Naive thymus-derived CD4-positive, alpha-beta T cell (primary cell): Measurements from ENCODE around the gene JKAMP. TPM values are rescaled to one million over a fixed set of nuclear protein-coding genes. Genes with fewer than 3 reads are reported as not detected.
"Not testable (repeated sequence)": the region's sequence is repeated elsewhere in the genome, so short reads cannot be mapped to it uniquely, and the experiment has no call there.

Source experiments
- ATAC-seq: fragments of 150-1000 bp; cut with Tn5 transposase; 2 replicates; pipeline ENCODE4 v1.10.0; 2021; ENCODE audit warnings: mild to moderate bottlenecking, moderate library complexity
- CTCF ChIA-PET: fragments of 350-600 bp; sonication (Branson Sonifier 250); formaldehyde crosslinking; loops from one replicate; lab custom pipeline; 2021; ENCODE audit warnings: antibody characterized with exemption; lab: Charles Lee
- POLR2A ChIA-PET: fragments of 350-600 bp; sonication (Branson Sonifier 250); formaldehyde crosslinking; loops from one replicate; lab custom pipeline; 2021; ENCODE audit warnings: antibody characterized with exemption, inconsistent platforms; lab: Charles Lee
- DNase-seq, 9 donors: peaks; one replicate each; pipeline versions ENCODE4 v3.0.0 to v3.0.0-alpha.2; 2020 to 2022; ENCODE audit warnings: mixed read lengths in 1 of 9
- H3K27ac ChIP-seq: one replicate; pipeline ENCODE4 v1.7.0; 2013; ENCODE audit warnings: mild to moderate bottlenecking, low read depth, low read length, moderate library complexity
- H3K27me3 ChIP-seq, 2 donors: one replicate each; pipeline ENCODE4 v1.7.0; 2013; ENCODE audit warnings: low read length in 2 of 2, mild to moderate bottlenecking in 2 of 2, moderate library complexity in 2 of 2; ENCODE audit not compliant: control insufficient read depth in 2 of 2, insufficient read depth in 2 of 2
- H3K36me3 ChIP-seq, 3 experiments: 1 replicate in 2 of 3; 2 replicates in 1 of 3; pipeline ENCODE4 v1.7.0; 2013; ENCODE audit warnings: low read length in 3 of 3, mild to moderate bottlenecking in 3 of 3, moderate library complexity in 1 of 3; ENCODE audit not compliant: insufficient read depth in 3 of 3, control insufficient read depth in 2 of 3
- H3K4me1 ChIP-seq, 2 donors: one replicate each; pipeline ENCODE4 v1.7.0; 2013; ENCODE audit warnings: low read length in 2 of 2, mild to moderate bottlenecking in 2 of 2, moderate library complexity in 1 of 2; ENCODE audit not compliant: control insufficient read depth in 2 of 2, insufficient read depth in 2 of 2
- H3K4me3 ChIP-seq: 2 replicates; pipeline ENCODE4 v1.7.0; 2013; ENCODE audit warnings: mild to moderate bottlenecking, low read length
- H3K9me3 ChIP-seq, 3 experiments: 1 replicate in 2 of 3; 2 replicates in 1 of 3; pipeline ENCODE4 v1.7.0; 2013; ENCODE audit warnings: low read length in 3 of 3; ENCODE audit not compliant: control insufficient read depth in 2 of 3
- H3K27ac Mint-ChIP-seq, 9 donors: one replicate each; pipeline ENCODE4 v1.8.0; 2020 to 2022; ENCODE audit warnings: mixed read lengths in 9 of 9, mild to moderate bottlenecking in 8 of 9, moderate library complexity in 5 of 9, inconsistent platforms in 2 of 9
- H3K27me3 Mint-ChIP-seq, 5 donors: one replicate each; pipeline ENCODE4 v1.8.0; 2021 to 2022; ENCODE audit warnings: mixed read lengths in 5 of 5, mild to moderate bottlenecking in 1 of 5
- H3K36me3 Mint-ChIP-seq, 5 donors: one replicate each; pipeline ENCODE4 v1.8.0; 2020 to 2022; ENCODE audit warnings: mixed read lengths in 5 of 5, mild to moderate bottlenecking in 3 of 5, inconsistent platforms in 1 of 5
- H3K4me1 Mint-ChIP-seq, 7 donors: one replicate each; pipeline ENCODE4 v1.8.0; 2020 to 2022; ENCODE audit warnings: mixed read lengths in 7 of 7, mild to moderate bottlenecking in 3 of 7, inconsistent platforms in 1 of 7
- H3K4me3 Mint-ChIP-seq, 10 donors: one replicate each; pipeline ENCODE4 v1.8.0; 2020 to 2022; ENCODE audit warnings: mild to moderate bottlenecking in 10 of 10, mixed read lengths in 10 of 10, moderate library complexity in 6 of 10, inconsistent platforms in 2 of 10
- H3K9me3 Mint-ChIP-seq, 11 donors: one replicate each; pipeline ENCODE4 v1.8.0; 2020 to 2022; ENCODE audit warnings: mixed read lengths in 11 of 11, mild to moderate bottlenecking in 4 of 11, inconsistent platforms in 1 of 11, moderate library complexity in 1 of 11
- intact Hi-C, 2 donors: fragments of 100-400 bp; cut with micrococcal nuclease; formaldehyde crosslinking; loops; one replicate each; pipeline ENCODE4 v1.15.1; 2023
- polyA plus RNA-seq, 2 donors: library from polyadenylated mRNA; unstranded; fragments of 300-500 nt; fragmentation: Illumina TruSeq; gene quantifications; one replicate each; pipeline ENCODE4 v1.2.3, GENCODE V29; 2021
- total RNA-seq, 6 experiments: library from RNA in 5 of 6; stranded (reverse) in 5 of 6; gene quantifications; 1 replicate in 5 of 6; 2 replicates in 1 of 6; pipeline ENCODE4 v1.2.3 and lab custom pipeline; 2021 to 2026

JKAMP gene
- total RNA-seq (10 to 100 TPM; 12.2 to 33.7 (median 32.5) TPM), polyA plus RNA-seq (10 to 100 TPM; 39.1 to 54.1 TPM), total RNA-seq (lab: John Stamatoyannopoulos, UW) (13.2 reads per million, percentile 41 among the genes with 10 or more reads in this experiment)

DNA sequence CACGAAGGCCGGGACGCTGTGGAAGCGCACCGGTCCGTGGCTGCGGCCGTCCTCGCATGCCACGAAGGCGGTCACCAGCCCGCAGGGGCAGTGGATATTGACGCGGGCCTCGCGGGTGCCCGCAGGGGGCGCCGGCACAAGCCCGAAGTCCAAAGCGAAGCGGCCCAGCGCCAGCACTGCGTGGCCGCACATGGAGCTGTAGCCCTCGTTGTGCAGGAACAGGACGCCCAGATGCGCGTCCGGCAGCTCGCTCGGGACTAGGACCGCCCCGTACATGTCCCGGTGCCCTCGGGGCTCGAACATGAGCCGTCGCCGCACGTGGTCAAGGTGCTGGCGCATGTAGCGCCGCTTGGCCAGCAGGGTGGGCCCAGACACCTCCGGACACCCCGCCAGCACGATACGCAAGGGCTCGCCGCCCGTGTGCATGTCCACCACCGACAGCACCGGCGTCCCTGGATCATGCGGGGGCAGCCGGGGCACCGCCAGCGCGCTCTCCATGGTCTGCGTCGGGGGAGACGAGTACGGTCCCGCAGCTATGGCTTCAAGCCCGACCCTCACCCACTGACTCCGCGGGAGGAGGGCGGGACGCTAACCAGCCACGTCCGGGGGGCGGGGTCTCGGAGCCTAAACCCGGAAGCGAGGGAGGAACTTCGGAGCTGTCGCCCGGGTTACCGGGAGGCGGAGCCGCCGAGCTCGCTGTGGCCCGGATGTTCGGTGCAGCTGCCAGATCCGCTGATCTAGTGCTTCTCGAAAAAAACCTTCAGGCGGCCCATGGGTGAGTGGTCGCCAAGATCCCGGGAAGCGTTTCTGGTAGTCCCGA lies at the start of gene JKAMP, which contains the start of gene L3HYPDH:
Gene JKAMP (plus strand): TSS at position 699 of the 820 bp plus-strand sequence. CDS start 73 bp downstream, at position 772.
Gene L3HYPDH (minus strand): TSS at position 590 of the 820 bp plus-strand sequence. CDS start 92 bp downstream, at position 498.
- intact Hi-C loops = loop anchor here (1.0 to 10.0 kb wide), 23 partner anchors 17 to 1498 kb away; partner anchors contain the start of genes CCDC175 (in 2 of the 2), DAAM1 (in 2 of the 2), DACT1 (in 2 of the 2) and KIAA0586 (in 2 of the 2)
- Histone ChIP-seq H3K9me3 (no peaks in the 10 kb centered on the region), H3K36me3 (peaks cover 0 to 20% (median 0%) of the 10 kb centered on the region in 3 experiments), H3K4me3 (peak within 1 kb of the TSS; percentile 81), H3K27ac (peak within 1 kb of the TSS; percentile 84), H3K27me3 (no peaks in the 10 kb centered on the region), H3K4me1 (peaks cover 18 to 20% of the 10 kb centered on the region in 2 donors)
- ChIA-PET CTCF (interaction anchor here (1.0 kb wide), 1 partner anchor 21 kb away, joined by 3 read pairs; no protein-coding TSS in a partner anchor), POLR2A (interaction anchor here (0.6 to 3.2 kb wide), 12 partner anchors 8 to 1284 kb away, joined by 3 to 34 read pairs (median 4); partner anchors contain the start of genes ACTR10, ARID4A, DAAM1 and GPR135)
- peak within 1 kb of the TSS; percentile 85 to 96 (median 94) for H3K27ac Mint-ChIP-seq
- ATAC-seq (peak; percentile 97), DNase-seq (peak; percentile 93 to 98 (median 97))
- H3K27me3 Mint-ChIP-seq = no peaks in the 10 kb centered on the region
- no peaks in the 10 kb centered on the region for H3K9me3 Mint-ChIP-seq
- peaks cover 1 to 18% (median 13%) of the 10 kb centered on the region in 5 donors for H3K36me3 Mint-ChIP-seq
- peak within 1 kb of the TSS; percentile 89 to 98 (median 96) for H3K4me3 Mint-ChIP-seq
- H3K4me1 Mint-ChIP-seq = peaks cover 43 to 82% (median 76%) of the 10 kb centered on the region in 7 donors

- Mint-ChIP-seq H3K9me3 (no peaks in the 10 kb centered on the region), H3K4me3 (no peak overlapping the region), H3K36me3 (no peaks in the 10 kb centered on the region), H3K27me3 (no peaks in the 10 kb centered on the region), H3K27ac (no peak overlapping the region), H3K4me1 (no peaks in the 10 kb centered on the region)
- DNase-seq (no peak), ATAC-seq (no peak)
- Histone ChIP-seq H3K36me3 (no peaks in the 10 kb centered on the region), H3K27ac (no peak overlapping the region), H3K9me3 (no peaks in the 10 kb centered on the region), H3K27me3 (no peaks in the 10 kb centered on the region), H3K4me3 (no peak overlapping the region), H3K4me1 (no peaks in the 10 kb centered on the region)
- POLR2A ChIA-PET = no interaction called here
- intact Hi-C loops = no loop called here
- CTCF ChIA-PET = no interaction called here
These were observed 49.2 kb upstream of the JKAMP start for GRCh38 chr14:59435101-59435500.

GRCh38 chr14:59435987-59436386 lies 48.3 kb upstream of the JKAMP start:
- Mint-ChIP-seq H3K4me3 (no peak overlapping the region), H3K9me3 (no peaks in the 10 kb centered on the region), H3K4me1 (no peaks in the 10 kb centered on the region), H3K27me3 (peaks cover 0 to 5% (median 0%) of the 10 kb centered on the region in 5 donors), H3K36me3 (no peaks in the 10 kb centered on the region), H3K27ac (no peak overlapping the region)
- H3K27me3 ChIP-seq = no peaks in the 10 kb centered on the region
- no peaks in the 10 kb centered on the region for H3K36me3 ChIP-seq
- no peaks in the 10 kb centered on the region for H3K9me3 ChIP-seq
- POLR2A ChIA-PET = no interaction called here
- CTCF ChIA-PET = no interaction called here
- no peak for DNase-seq
- H3K27ac ChIP-seq = no peak overlapping the region
- no peaks in the 10 kb centered on the region for H3K4me1 ChIP-seq
- ATAC-seq = no peak
- intact Hi-C loops = no loop called here
- no peak overlapping the region for H3K4me3 ChIP-seq

DNA sequence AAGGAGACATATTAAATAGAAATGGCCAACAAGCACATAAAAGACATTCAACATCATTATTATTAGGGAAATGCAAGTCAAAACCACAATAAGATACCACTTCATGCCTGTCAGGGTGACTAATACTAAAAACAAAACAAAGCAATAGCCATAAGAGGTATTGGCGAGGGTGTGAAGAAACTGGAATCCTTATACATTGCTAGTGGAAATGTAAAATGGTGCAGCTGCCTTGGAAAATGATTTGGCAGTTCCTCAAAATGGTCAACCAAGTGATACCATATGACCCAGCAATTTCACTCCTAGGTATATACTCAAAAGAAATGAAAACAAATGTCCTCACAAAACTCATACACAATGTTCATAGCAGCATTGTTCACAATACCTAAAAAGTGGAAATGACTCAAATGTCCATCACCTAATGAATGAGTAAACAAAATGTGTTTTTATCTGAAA lies 46.1 kb upstream of the JKAMP start:
- H3K4me1 ChIP-seq = no peaks in the 10 kb centered on the region
- H3K27ac ChIP-seq = no peak overlapping the region
- H3K27me3 ChIP-seq = no peaks in the 10 kb centered on the region
- Mint-ChIP-seq H3K27ac (no peak overlapping the region), H3K4me3 (no peak overlapping the region), H3K36me3 (no peaks in the 10 kb centered on the region), H3K4me1 (no peaks in the 10 kb centered on the region), H3K9me3 (no peaks in the 10 kb centered on the region), H3K27me3 (peaks cover 0 to 5% (median 0%) of the 10 kb centered on the region in 5 donors)
- H3K36me3 ChIP-seq = no peaks in the 10 kb centered on the region
- ATAC-seq (no peak), DNase-seq (no peak)
- no peaks in the 10 kb centered on the region for H3K9me3 ChIP-seq
- ChIA-PET CTCF (interaction anchor here (0.6 to 1.5 kb wide), 4 partner anchors 306 to 1169 kb away, joined by 3 to 6 read pairs (median 4); no protein-coding TSS in a partner anchor), POLR2A (no interaction called here)
- H3K4me3 ChIP-seq = no peak overlapping the region
- intact Hi-C loops = no loop called here

DNA sequence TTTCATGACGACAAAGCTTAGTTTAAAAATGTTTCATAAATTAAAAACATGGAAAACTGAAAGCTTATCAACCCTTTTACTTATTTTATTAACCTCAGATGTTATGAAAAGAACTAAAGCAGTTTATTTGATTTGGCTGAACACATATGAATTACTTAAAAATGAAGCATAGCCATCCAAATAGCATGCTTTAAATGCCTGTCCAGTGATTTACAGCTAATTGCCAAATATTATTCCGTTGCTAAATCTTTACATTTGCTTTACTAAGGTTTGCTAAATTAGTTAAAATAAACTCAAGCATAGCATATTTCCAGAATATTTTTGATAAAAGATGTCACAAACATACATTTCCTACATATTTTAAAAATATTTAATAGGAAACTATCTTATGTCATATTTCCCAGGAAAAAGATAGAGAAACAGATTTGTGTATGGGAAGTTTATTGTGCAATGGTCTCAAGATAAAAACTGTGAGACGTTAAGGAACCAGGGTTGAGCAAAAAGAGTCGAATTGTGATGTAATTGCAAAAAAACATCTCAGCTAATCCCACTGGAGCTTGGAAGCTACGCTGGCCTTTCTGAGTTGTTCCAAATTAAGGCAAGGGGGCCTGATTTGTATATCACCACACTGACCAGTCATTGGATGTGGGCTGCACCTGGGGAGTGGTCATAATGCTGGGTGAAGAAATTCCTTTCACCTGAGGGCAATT lies 44.9 kb upstream of the JKAMP start:
- H3K4me1 Mint-ChIP-seq = no peaks in the 10 kb centered on the region
- no peak for ATAC-seq
- no peaks in the 10 kb centered on the region for H3K9me3 ChIP-seq
- ChIA-PET POLR2A (no interaction called here), CTCF (interaction anchor here (1.1 to 1.5 kb wide), 3 partner anchors 307 to 315 kb away, joined by 3 to 6 read pairs (median 3); no protein-coding TSS in a partner anchor)
- no peak overlapping the region for H3K4me3 ChIP-seq
- no peak for DNase-seq
- no peaks in the 10 kb centered on the region for H3K36me3 Mint-ChIP-seq
- no peak overlapping the region for H3K4me3 Mint-ChIP-seq
- H3K36me3 ChIP-seq = no peaks in the 10 kb centered on the region
- H3K9me3 Mint-ChIP-seq = no peaks in the 10 kb centered on the region
- H3K27me3 ChIP-seq = no peaks in the 10 kb centered on the region
- no peak overlapping the region for H3K27ac ChIP-seq
- peaks cover 0 to 5% (median 0%) of the 10 kb centered on the region in 5 donors for H3K27me3 Mint-ChIP-seq
- no peaks in the 10 kb centered on the region for H3K4me1 ChIP-seq
- no peak overlapping the region for H3K27ac Mint-ChIP-seq
- intact Hi-C loops = no loop called here

GRCh38 chr14:59448673-59449072 lies 35.6 kb upstream of the JKAMP start:
- H3K4me1 Mint-ChIP-seq, H3K4me3 Mint-ChIP-seq, ATAC-seq, H3K4me3 ChIP-seq, H3K9me3 Mint-ChIP-seq, H3K9me3 ChIP-seq, DNase-seq, POLR2A ChIA-PET, H3K27me3 ChIP-seq, H3K36me3 ChIP-seq, CTCF ChIA-PET, H3K4me1 ChIP-seq, H3K27me3 Mint-ChIP-seq, H3K27ac ChIP-seq: not testable (repeated sequence)
- peak overlapping the region in 1 of 9 donors; percentile 38 for H3K27ac Mint-ChIP-seq
- intact Hi-C loops = loop anchor here in 1 of 2 donors (10.0 kb wide), 1 partner anchor 1344 kb away; no protein-coding TSS in a partner anchor
- H3K36me3 Mint-ChIP-seq = peaks cover 3 to 10% (median 4%) of the 10 kb centered on the region in 5 donors
